ENCODE measurements around the gene PKDCC. TPM values are rescaled to one million over a fixed set of nuclear protein-coding genes. Genes with fewer than 3 reads are reported as not detected.

The PKDCC gene
- total RNA-seq, 1 experiment from 2014 or later, result 322 TPM

DNA sequence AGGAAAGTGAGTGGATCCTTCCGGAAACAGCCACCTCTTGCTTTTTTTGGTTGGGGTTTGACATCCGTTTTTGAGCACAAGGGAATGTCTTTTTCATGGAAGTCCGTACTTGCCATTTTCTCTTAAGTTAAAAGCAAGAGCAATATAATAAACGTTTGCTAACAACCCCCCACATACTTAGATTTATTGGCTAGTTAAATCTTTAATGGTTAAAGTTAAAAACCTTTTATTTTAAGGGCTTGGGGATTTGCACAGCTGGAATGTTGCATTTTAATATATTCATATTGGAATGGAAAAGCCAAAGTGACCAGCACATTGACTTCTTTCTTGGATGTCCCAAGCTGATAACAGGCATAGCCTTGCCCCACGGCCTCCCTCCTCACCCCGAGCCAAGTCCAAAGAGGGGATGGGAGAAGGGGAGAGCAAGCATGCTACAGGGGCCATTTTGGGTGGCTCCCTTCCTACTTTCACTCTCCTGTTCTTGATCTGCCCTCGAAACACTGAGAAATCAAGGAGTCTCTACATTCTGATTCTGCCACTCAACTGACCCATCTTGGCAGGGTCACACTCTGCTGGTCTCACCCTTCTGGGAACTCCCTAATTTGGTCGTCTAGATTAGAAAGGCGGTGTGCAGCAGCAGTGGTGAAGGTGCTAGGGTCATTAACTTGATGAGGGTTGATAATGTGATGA, 48.1 kb upstream of the PKDCC start:
- H3K4me3 Mint-ChIP-seq (ENCODE audit: unreplicated experiment), result no peak overlapping the region
- POLR2A ChIA-PET, result no interaction called here
- intact Hi-C loops (cut with micrococcal nuclease; ENCODE audit: unreplicated experiment), result no loop called here

GRCh38 chr2:42001711-42002201, 46.1 kb upstream of the PKDCC start:
- no peak for DNase-seq
- intact Hi-C loops (cut with micrococcal nuclease; ENCODE audit: unreplicated experiment), result no loop called here
- Mint-ChIP-seq H3K36me3 (ENCODE audit: insufficient read depth, unreplicated experiment) (no peaks in the 10 kb centered on the region), H3K27ac (ENCODE audit: unreplicated experiment) (no peak overlapping the region), H3K27me3 (ENCODE audit: insufficient read depth, unreplicated experiment) (no peaks in the 10 kb centered on the region), H3K4me3 (ENCODE audit: unreplicated experiment) (no peak overlapping the region), H3K4me1 (ENCODE audit: low read depth, unreplicated experiment) (no peaks in the 10 kb centered on the region), H3K9me3 (ENCODE audit: unreplicated experiment) (peaks cover 31% of the 10 kb centered on the region)
- no peaks in the 10 kb centered on the region for H3K36me3 ChIP-seq (ENCODE audit: control insufficient read depth, insufficient read depth, low read length)
- H3K9me3 ChIP-seq, result peaks cover 20% of the 10 kb centered on the region
- ChIA-PET CTCF (no interaction called here), POLR2A (no interaction called here)
- H3K4me1 ChIP-seq, result no peaks in the 10 kb centered on the region
- BruUV-seq (replicated peaks), result no TSS peak
- H3K27me3 ChIP-seq (replicated peaks; ENCODE audit: control insufficient read depth, insufficient read depth, low read length), result no peaks in the 10 kb centered on the region
- no peak overlapping the region for H3K4me3 ChIP-seq (ENCODE audit: low read depth, low read length)
- no peak for TF ChIP-seq CTCF (IDR thresholded peaks at IDR 0.05; ENCODE audit: insufficient read depth in 1 of 2, low read depth in 1 of 2, low read length in 1 of 2, severe bottlenecking in 1 of 2, unreplicated experiment in 1 of 2)

More for the DNA sequence above, 48.1 kb upstream of the PKDCC start:
- CTCF ChIA-PET, result no interaction called here
- Mint-ChIP-seq H3K4me1 (ENCODE audit: low read depth, unreplicated experiment) (no peaks in the 10 kb centered on the region), H3K27me3 (ENCODE audit: insufficient read depth, unreplicated experiment) (no peaks in the 10 kb centered on the region), H3K36me3 (ENCODE audit: insufficient read depth, unreplicated experiment) (no peaks in the 10 kb centered on the region), H3K9me3 (ENCODE audit: unreplicated experiment) (peaks cover 18% of the 10 kb centered on the region), H3K27ac (ENCODE audit: unreplicated experiment) (no peak overlapping the region)
- Histone ChIP-seq H3K36me3 (ENCODE audit: control insufficient read depth, insufficient read depth, low read length) (no peaks in the 10 kb centered on the region), H3K4me3 (ENCODE audit: low read depth, low read length) (no peak overlapping the region), H3K4me1 (no peaks in the 10 kb centered on the region), H3K9me3 (peaks cover 13% of the 10 kb centered on the region), H3K27me3 (replicated peaks; ENCODE audit: control insufficient read depth, insufficient read depth, low read length) (no peaks in the 10 kb centered on the region)
- no peak for TF ChIP-seq CTCF (IDR thresholded peaks at IDR 0.05; ENCODE audit: insufficient read depth in 1 of 2, low read depth in 1 of 2, low read length in 1 of 2, severe bottlenecking in 1 of 2, unreplicated experiment in 1 of 2)
- BruUV-seq (replicated peaks), result no TSS peak
- no peak for DNase-seq

GRCh38 chr2:42007551-42007950, 40.3 kb upstream of the PKDCC start:
- POLR2A ChIA-PET, result no interaction called here
- CTCF ChIA-PET, result no interaction called here
- Histone ChIP-seq H3K4me1 (peaks cover 5% of the 10 kb centered on the region; the same call in 1 of the 2 replicates), H3K27me3 (replicated peaks; ENCODE audit: control insufficient read depth, insufficient read depth, low read length) (no peaks in the 10 kb centered on the region), H3K9me3 (peaks cover 20% of the 10 kb centered on the region), H3K4me3 (ENCODE audit: low read depth, low read length) (no peak overlapping the region), H3K36me3 (ENCODE audit: control insufficient read depth, insufficient read depth, low read length) (no peaks in the 10 kb centered on the region)
- H3K9me3 Mint-ChIP-seq (ENCODE audit: unreplicated experiment), result peaks cover 31% of the 10 kb centered on the region
- BruUV-seq (replicated peaks), result no TSS peak
- no peaks in the 10 kb centered on the region for H3K27me3 Mint-ChIP-seq (ENCODE audit: insufficient read depth, unreplicated experiment)
- DNase-seq, result no peak
- TF ChIP-seq CTCF (IDR thresholded peaks at IDR 0.05; ENCODE audit: insufficient read depth in 1 of 2, low read depth in 1 of 2, low read length in 1 of 2, severe bottlenecking in 1 of 2, unreplicated experiment in 1 of 2), result no peak
- H3K4me3 Mint-ChIP-seq (ENCODE audit: unreplicated experiment), result no peak overlapping the region
- no peaks in the 10 kb centered on the region for H3K36me3 Mint-ChIP-seq (ENCODE audit: insufficient read depth, unreplicated experiment)
- intact Hi-C loops (cut with micrococcal nuclease; ENCODE audit: unreplicated experiment), result no loop called here
- H3K4me1 Mint-ChIP-seq (ENCODE audit: low read depth, unreplicated experiment), result peaks cover 8% of the 10 kb centered on the region
- H3K27ac Mint-ChIP-seq (ENCODE audit: unreplicated experiment), result no peak overlapping the region
